ENCODE results near the gene CAMK2B.
A peak's percentile ranks its signal among the peaks of the same experiment; 100 is the strongest.

Gene CAMK2B

GRCh38 chr7:44308596-44309270 is 16.7 kb downstream of the CAMK2B start:
- no peak for DNase-seq

- no peak for DNase-seq
Observed at GRCh38 chr7:44307905-44308595, 17.3 kb downstream of the CAMK2B start.

GRCh38 chr7:44307301-44307900 is 18.0 kb downstream of the CAMK2B start:
- DNase-seq, result no peak

- no peak for DNase-seq
Observed at GRCh38 chr7:44306606-44307005, 18.8 kb downstream of the CAMK2B start.

- no peak for DNase-seq
Observed at GRCh38 chr7:44305564-44306507, 19.6 kb downstream of the CAMK2B start.

- DNase-seq, result no peak
Observed at GRCh38 chr7:44294325-44295069, 30.9 kb downstream of the CAMK2B start.

GRCh38 chr7:44293561-44294324 is 31.7 kb downstream of the CAMK2B start:
- DNase-seq, result no peak

GRCh38 chr7:44292876-44293560 is 32.4 kb downstream of the CAMK2B start:
- peak; percentile 3 for DNase-seq

GRCh38 chr7:44292420-44292817 is 33.0 kb downstream of the CAMK2B start:
- no peak for DNase-seq

GRCh38 chr7:44291733-44292419 is 33.5 kb downstream of the CAMK2B start:
- DNase-seq, result no peak

- no peak for DNase-seq
Observed at GRCh38 chr7:44291066-44291732, 34.2 kb downstream of the CAMK2B start.

GRCh38 chr7:44290252-44290620 is 35.2 kb downstream of the CAMK2B start:
- peak; percentile 3 for DNase-seq

GRCh38 chr7:44289341-44290251 is 35.8 kb downstream of the CAMK2B start:
- peak; percentile 6 for DNase-seq

GRCh38 chr7:44288811-44289340 is 36.5 kb downstream of the CAMK2B start:
- peak; percentile 6 for DNase-seq

GRCh38 chr7:44288381-44288685 is 37.1 kb downstream of the CAMK2B start:
- DNase-seq, result no peak

- DNase-seq, result peak; percentile 3
Observed at GRCh38 chr7:44287488-44288380, 37.7 kb downstream of the CAMK2B start.
